ENCODE data around the gene FAM193A.

FAM193A gene

GRCh38 chr4:2642968-2643367 lies 106.5 kb downstream of the FAM193A start:
- Histone ChIP-seq H3K9me3 (no peaks in the 10 kb centered on the region), H3K27ac (no peak overlapping the region), H3K36me3 (peaks cover 86% of the 10 kb centered on the region), H3K4me3 (ENCODE audit: low read depth in 1 of 2, low read length in 1 of 2) (no peak overlapping the region), H3K27me3 (no peaks in the 10 kb centered on the region), H3K4me1 (ENCODE audit: control insufficient read depth in 1 of 2, insufficient read depth in 1 of 2, low read depth in 1 of 2, low read length in 1 of 2) (no peaks in the 10 kb centered on the region)
- no peak for TF ChIP-seq CTCF (IDR thresholded peaks at IDR 0.05)

GRCh38 chr4:2643555-2643954 lies 107.1 kb downstream of the FAM193A start:
- no peaks in the 10 kb centered on the region for H3K27me3 ChIP-seq
- H3K9me3 ChIP-seq, result no peaks in the 10 kb centered on the region
- H3K4me1 ChIP-seq (ENCODE audit: control insufficient read depth in 1 of 2, insufficient read depth in 1 of 2, low read depth in 1 of 2, low read length in 1 of 2), result no peaks in the 10 kb centered on the region
- H3K27ac ChIP-seq, result no peak overlapping the region
- H3K36me3 ChIP-seq, result peaks cover 86% of the 10 kb centered on the region
- H3K4me3 ChIP-seq (ENCODE audit: low read depth in 1 of 2, low read length in 1 of 2), result no peak overlapping the region
- no peak for TF ChIP-seq CTCF (IDR thresholded peaks at IDR 0.05)

- no peak overlapping the region for H3K27ac ChIP-seq
- no peaks in the 10 kb centered on the region for H3K4me1 ChIP-seq (ENCODE audit: control insufficient read depth in 1 of 2, insufficient read depth in 1 of 2, low read depth in 1 of 2, low read length in 1 of 2)
- no peaks in the 10 kb centered on the region for H3K9me3 ChIP-seq
- TF ChIP-seq CTCF (IDR thresholded peaks at IDR 0.05), result no peak
- H3K36me3 ChIP-seq, result peaks cover 84% of the 10 kb centered on the region
- H3K27me3 ChIP-seq, result no peaks in the 10 kb centered on the region
- H3K4me3 ChIP-seq (ENCODE audit: low read depth in 1 of 2, low read length in 1 of 2), result no peak overlapping the region
These were observed 110.1 kb downstream of the FAM193A start for GRCh38 chr4:2646396-2647149.

GRCh38 chr4:2647403-2648158 lies 111.1 kb downstream of the FAM193A start:
- no peaks in the 10 kb centered on the region for H3K4me1 ChIP-seq (ENCODE audit: control insufficient read depth in 1 of 2, insufficient read depth in 1 of 2, low read depth in 1 of 2, low read length in 1 of 2)
- H3K27me3 ChIP-seq, result no peaks in the 10 kb centered on the region
- peaks cover 81% of the 10 kb centered on the region for H3K36me3 ChIP-seq
- TF ChIP-seq CTCF (IDR thresholded peaks at IDR 0.05), result no peak
- no peak overlapping the region for H3K27ac ChIP-seq
- no peak overlapping the region for H3K4me3 ChIP-seq (ENCODE audit: low read depth in 1 of 2, low read length in 1 of 2)
- no peaks in the 10 kb centered on the region for H3K9me3 ChIP-seq

GRCh38 chr4:2648159-2648814 lies 111.8 kb downstream of the FAM193A start:
- Histone ChIP-seq H3K27me3 (no peaks in the 10 kb centered on the region), H3K4me1 (ENCODE audit: control insufficient read depth in 1 of 2, insufficient read depth in 1 of 2, low read depth in 1 of 2, low read length in 1 of 2) (no peaks in the 10 kb centered on the region), H3K9me3 (no peaks in the 10 kb centered on the region), H3K27ac (no peak overlapping the region), H3K36me3 (peaks cover 75% of the 10 kb centered on the region), H3K4me3 (ENCODE audit: low read depth in 1 of 2, low read length in 1 of 2) (no peak overlapping the region)
- TF ChIP-seq CTCF (IDR thresholded peaks at IDR 0.05), result no peak

All from neutrophil (primary cell).